Skeletal muscle cell (primary cell): ENCODE data around the gene TMEM158.
A peak's percentile ranks its signal among the peaks of the same experiment; 100 is the strongest.

Experiments
- DNase-seq: peaks from one replicate; pipeline ENCODE4 v3.0.0-alpha.2; 2010; ENCODE audit warnings: low read depth
- H3K4me3 ChIP-seq: 2 replicates; pipeline ENCODE4 v1.5.1; 2011; ENCODE audit warnings: low read depth, mild to moderate bottlenecking, control low read depth, low read length, moderate library complexity

Gene TMEM158

GRCh38 chr3:45236964-45237363 lies 10.9 kb upstream of the TMEM158 start:
- H3K4me3 ChIP-seq = no peak overlapping the region
- DNase-seq = no peak

DNA sequence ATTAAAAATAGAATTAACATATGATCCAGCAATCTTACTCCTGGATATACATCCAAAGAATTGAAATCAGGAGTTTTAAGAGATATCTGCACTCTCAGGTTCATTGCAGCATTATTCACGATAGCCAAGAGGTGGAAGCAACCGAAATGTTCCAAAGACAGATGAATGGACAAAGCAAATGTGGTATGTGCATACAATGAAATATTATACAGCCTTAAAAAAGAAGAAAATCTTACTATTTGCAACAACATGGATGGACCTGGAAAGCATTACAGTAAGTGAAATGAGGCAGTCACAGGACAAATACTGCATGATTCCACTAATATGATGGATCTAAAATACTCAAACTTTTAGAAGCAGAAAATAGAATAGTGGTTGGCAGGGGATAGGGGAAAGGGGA lies 9.3 kb upstream of the TMEM158 start:
- no peak overlapping the region for H3K4me3 ChIP-seq

GRCh38 chr3:45234250-45234649 lies 8.2 kb upstream of the TMEM158 start:
- no peak for DNase-seq
- H3K4me3 ChIP-seq = no peak overlapping the region

More for the DNA sequence above, 9.3 kb upstream of the TMEM158 start:
- no peak for DNase-seq

DNA sequence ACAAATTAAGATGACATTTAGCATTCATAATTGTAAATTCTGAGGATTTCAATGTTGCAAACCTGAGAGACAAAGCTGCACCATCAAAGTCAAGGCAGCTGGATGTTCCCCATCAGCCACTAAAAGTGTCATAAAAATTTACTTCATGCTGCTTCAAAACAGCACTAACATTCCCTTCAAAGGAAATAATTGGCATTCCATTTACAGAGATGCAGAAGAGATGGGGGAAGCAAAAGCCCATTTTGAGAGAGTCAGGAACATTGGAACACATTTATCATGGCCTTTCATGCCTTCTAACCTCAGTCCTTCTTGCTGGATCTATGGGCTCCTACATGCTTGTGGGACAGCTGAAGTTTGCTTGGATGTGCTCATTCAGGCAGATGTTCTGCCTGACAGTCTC lies 6.4 kb upstream of the TMEM158 start:
- no peak overlapping the region for H3K4me3 ChIP-seq
- no peak for DNase-seq

GRCh38 chr3:45227946-45228345 lies 1.9 kb upstream of the TMEM158 start:
- no peak overlapping the region for H3K4me3 ChIP-seq
- DNase-seq = no peak

DNA sequence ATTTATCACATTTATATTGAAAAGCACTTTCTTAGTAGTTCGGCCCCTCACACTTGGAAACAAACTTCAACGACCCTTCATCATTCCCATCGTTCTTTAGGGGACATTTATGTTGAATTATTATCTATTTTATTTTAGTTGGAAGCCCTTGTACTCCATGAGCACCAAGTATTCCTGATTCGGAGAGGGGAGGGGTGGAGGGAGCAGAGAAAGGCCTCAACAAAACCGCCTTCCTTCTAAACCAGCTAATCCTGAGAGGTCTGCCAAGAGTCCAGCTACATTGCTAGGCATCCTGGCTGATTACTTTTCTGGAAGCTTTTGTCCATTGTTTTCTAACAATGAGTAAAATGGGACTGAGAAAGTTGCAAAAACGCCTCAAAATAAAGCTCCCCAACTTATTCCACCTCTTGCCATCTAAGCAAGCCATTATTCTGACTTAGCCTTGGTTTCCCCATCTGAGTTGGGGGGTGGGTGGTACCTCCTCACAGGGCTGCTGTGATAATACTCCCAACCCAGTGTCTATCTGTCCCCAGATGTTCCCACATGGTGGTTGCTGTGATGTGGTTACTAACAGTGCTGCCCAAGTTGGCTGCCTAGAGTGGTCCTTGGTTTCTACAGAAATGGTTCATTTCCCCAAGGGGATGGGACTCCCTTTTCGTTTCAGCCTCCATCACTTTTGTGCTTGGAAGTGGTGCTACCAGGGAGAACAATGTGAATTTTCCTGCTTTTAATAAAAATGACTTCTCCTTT lies 1.2 kb upstream of the TMEM158 start:
- DNase-seq = no peak
- no peak overlapping the region for H3K4me3 ChIP-seq

- DNase-seq = no peak
- H3K4me3 ChIP-seq = peak overlapping the region; percentile 70
These were observed 452 bp downstream of the TMEM158 start for GRCh38 chr3:45225465-45226205.

DNA sequence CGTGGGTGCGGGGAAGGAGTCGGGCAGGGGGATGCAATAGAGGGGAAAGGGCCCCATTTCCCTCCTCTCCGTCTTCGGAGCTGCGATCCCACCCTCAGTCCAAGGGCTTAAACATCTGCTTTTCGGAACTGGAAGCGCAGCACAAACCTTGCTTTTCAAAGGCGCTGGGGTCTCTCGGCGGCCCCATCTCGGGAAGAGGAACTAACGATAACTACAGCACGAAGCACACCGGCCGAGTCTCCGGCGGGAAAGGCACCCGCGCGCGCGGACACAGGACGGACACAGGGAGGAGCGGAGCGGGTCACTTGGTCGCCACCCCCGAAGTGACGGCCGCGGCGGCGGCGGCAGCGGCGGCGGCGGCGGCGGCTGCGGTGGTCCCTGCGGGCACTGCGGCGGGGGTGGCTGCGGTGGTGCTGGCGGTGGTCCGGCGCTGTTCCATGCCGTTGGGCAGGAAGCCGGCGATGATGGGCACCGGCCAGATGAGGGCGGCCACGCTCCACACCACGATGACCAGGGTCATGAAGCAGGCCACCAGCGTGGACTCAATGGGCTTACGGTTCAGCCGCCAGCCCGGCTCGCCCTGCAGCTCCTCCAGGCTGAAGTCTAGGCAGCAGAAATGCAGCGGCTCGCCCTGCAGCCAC lies 1.1 kb downstream of the TMEM158 start:
- DNase-seq = peak; percentile 33
- peak overlapping the region; percentile 70 for H3K4me3 ChIP-seq

GRCh38 chr3:45223889-45224727 lies 2.0 kb downstream of the TMEM158 start:
- DNase-seq = no peak
- H3K4me3 ChIP-seq = peak overlapping the region; percentile 70

GRCh38 chr3:45219694-45220093 lies 6.4 kb downstream of the TMEM158 start:
- no peak for DNase-seq
- H3K4me3 ChIP-seq = no peak overlapping the region

DNA sequence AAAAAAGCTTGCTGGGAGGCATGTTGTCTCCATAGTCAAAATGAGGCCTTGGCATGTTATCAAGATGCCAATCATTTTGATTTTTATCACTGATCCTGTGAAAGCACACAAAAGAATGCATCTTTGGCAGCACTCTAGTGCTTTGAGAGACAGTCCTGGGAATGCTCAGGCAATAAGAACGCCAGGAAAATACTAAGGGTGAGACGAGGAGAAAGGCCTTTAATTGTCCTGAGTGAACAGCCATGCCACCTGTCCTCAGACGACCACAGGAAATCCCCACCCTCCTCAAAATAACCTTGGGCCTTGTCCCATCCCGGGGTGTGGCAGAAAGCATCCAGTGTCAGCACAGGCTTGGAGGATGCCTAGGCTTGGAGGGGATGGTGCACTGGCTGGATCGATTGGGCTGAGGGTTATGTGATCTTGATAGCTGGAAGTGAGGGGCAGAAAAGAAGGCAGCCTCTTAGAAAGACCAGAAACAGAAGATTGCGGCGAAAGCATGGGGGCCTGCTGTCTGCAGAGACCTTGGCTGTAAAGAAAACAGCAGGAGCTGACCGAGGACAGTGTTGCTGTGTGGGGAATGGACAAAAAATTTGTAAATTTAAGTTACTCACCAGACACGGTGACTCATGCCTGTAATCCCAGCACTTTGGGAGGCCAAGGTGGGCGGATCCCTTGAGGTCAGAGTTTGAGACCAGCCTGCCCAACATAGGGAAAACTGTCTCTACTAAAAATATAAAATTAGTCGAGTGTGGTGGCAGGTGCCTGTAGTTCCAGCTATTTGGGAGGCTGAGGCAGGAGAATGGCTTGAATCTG lies 7.3 kb downstream of the TMEM158 start:
- peak; percentile 21 for DNase-seq
- no peak overlapping the region for H3K4me3 ChIP-seq

- no peak for DNase-seq
- no peak overlapping the region for H3K4me3 ChIP-seq
These were observed 10.0 kb downstream of the TMEM158 start for GRCh38 chr3:45216021-45216609.

DNA sequence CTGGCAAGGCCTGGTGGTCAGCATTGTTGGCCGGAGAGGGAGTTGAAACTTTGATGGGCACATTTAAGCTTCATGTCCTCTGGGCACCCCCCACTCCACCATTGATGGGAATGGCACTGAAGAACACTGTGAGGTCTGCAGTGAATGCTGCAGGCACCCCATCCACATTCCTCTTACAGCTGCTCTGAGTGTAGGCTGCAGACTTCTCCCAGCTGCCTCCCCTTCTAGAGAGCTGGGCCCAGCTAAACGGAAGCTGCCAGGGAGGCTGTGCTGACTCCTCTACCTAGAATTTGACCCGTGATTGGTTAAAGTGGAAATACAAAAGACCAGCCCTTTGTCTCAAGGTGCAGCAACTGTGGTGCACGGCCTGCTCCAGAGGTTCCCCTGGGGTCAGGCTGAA lies 10.6 kb downstream of the TMEM158 start:
- no peak for DNase-seq
- no peak overlapping the region for H3K4me3 ChIP-seq

DNA sequence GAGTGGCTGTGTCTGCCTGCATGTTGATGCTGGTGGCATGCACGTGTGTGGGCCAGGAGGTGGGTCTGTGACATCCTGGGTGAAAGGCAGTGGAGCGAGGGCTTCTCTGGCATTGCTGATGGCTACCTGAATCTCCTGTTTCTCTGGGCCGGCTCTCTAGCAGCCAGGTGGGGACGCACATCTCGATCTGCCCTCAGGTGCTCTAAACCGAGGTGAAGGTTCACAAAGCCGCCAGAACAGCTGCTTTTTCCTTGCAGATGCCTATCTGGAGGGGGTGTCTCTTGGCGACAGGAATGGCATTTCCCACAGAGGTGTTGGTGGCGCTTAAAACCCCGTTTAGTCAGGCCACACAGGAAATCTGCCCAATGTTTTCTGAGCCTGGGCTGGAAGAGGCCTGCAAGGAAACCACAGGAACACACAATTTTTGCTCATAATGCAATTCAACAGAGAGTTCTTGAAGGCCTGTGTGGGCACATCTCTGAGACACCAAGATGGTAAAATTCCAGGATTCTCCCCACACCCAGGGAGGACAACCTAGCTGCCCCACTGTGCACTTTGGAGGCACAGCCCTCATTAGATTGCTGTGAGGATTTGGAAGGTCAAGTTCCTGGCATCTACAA lies 11.9 kb downstream of the TMEM158 start:
- H3K4me3 ChIP-seq = no peak overlapping the region
- no peak for DNase-seq

GRCh38 chr3:45212095-45212468 lies 14.0 kb downstream of the TMEM158 start:
- no peak for DNase-seq
- no peak overlapping the region for H3K4me3 ChIP-seq

- DNase-seq = no peak
- H3K4me3 ChIP-seq = no peak overlapping the region
These were observed 14.5 kb downstream of the TMEM158 start for GRCh38 chr3:45211466-45212094.

- DNase-seq = peak; percentile 32
- H3K4me3 ChIP-seq = no peak overlapping the region
These were observed 15.6 kb downstream of the TMEM158 start for GRCh38 chr3:45210308-45211041.
